GM18870 (cell line): ENCODE data around the gene GFY.
A peak's percentile ranks its signal among the peaks of the same experiment; 100 is the strongest.
"Not testable (repeated sequence)": the region's sequence is repeated elsewhere in the genome, so short reads cannot be mapped to it uniquely, and the experiment has no call there.

Experiments used
- ATAC-seq: cut with Tn5 transposase; IDR thresholded peaks from one replicate; pipeline ENCODE4 v1.9.1; 2021; ENCODE audit warnings: moderate library complexity; ENCODE audit not compliant: unreplicated experiment

Gene GFY

DNA sequence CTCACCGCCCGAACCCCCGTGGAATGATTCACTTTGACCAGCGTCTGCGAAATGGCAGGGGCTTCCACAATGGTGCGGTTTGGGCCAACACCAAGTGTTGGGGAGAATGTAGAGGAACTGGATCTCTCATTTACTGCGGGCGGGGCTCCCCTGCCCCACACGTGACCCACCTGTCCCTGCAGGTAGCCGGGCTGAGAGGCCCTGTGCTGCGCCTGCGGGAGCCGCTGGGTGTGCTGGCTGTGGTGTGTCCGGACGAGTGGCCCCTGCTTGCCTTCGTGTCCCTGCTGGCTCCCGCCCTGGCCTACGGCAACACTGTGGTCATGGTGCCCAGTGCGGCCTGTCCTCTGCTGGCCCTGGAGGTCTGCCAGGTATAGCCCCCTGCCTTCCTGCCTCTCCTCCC, 43.0 kb downstream of the GFY start:
- no peak for ATAC-seq

DNA sequence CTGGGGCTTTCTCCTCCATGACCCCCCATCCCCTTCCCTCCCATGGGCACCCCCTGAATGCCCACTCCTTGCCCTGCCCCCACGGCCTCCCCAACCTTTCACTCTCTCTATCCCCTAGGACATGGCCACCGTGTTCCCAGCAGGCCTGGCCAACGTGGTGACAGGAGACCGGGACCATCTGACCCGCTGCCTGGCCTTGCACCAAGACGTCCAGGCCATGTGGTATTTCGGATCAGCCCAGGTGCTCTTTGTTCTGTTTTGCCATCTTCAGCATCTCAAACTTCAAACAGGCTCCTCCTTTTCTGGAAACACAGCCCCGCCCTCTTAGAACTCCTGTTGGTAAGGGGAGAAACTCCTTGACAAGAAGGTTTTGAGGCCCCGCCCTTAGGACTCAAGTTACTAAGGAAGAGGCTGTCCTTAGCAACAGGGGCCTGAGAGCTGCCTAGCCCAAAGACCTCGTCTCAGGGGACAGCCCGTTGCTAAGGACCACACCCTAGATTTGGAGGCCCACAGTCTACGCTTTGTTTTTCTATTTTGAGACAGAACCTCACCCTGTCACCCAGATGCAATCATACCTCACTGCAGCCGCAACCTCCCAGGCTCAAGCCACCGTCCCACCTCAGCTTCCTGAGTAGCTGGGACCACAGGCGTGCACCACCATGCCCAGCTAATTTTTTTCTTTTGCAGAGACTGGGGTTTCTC, 43.7 kb downstream of the GFY start:
- no peak for ATAC-seq

DNA sequence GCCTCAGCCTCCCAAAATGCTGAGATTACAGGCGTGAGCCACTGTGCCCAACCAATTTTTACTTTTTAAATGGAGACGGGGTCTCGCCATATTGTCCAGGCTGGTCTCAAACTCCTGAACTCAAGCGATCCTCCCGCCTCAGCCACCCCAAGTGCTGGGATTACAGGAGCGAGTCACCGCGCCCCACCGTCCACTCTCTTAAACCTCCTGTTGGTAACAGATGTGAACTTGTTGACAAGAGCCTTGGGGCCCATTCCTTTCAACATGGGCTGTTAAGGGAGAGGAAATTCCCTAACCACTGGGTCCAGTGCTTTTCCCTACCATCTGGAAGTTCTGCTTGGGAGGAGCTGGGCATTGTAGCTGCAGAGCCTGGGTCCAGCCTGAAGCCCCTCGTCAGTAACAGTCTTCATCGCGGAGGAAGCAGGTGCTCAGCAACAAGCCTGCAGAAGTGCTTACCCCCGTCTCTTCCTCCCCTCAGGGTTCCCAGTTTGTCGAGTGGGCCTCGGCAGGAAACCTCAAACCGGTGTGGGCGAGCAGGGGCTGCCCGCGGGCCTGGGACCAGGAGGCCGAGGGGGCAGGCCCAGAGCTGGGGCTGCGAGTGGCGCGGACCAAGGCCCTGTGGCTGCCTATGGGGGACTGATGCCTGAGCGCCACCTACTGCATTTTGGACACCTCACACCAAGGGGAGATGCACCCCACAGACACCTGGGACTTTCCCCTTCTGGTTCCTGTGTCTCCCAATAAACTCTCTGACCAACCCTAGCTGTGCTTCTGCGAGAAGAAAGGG, 44.8 kb downstream of the GFY start:
- ATAC-seq, result peak; percentile 44

DNA sequence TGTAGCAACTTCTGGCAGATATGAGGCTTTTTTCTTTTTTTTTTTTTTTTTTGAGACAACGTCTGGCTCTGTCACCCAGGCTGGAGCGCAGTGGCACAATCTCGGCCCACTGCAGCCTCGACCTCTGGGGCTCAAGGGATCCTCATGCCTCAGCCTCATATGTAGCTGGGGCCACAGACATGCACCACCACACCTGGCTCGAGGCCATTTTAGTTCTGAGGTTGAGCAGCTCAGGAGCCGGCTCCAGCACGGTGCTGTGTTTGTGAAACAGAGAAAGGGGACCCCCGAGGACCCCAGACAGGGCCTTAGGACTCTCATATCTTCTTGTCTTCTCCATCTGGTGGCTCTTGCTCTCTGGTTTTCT, 45.4 kb downstream of the GFY start:
- ATAC-seq, result no peak

DNA sequence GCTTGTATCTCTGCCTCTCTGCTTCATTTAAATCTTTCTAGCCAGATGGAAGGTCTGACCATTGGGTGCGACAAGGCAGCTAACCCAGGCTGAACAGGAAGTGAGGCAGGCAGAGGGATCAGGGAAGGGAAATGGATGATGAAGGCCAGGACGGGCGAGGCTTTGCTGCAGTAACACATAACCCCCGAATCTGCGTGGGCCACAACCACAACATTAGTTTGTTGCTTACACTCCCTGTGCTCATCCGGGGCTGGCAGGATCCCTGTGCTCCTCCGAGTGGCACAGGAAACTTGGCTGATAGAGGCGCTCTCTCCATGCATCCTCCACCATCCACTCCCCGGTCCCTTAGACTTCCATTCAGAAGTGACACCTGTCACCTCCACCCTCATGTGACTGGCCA, 47.7 kb downstream of the GFY start:
- ATAC-seq, result no peak

DNA sequence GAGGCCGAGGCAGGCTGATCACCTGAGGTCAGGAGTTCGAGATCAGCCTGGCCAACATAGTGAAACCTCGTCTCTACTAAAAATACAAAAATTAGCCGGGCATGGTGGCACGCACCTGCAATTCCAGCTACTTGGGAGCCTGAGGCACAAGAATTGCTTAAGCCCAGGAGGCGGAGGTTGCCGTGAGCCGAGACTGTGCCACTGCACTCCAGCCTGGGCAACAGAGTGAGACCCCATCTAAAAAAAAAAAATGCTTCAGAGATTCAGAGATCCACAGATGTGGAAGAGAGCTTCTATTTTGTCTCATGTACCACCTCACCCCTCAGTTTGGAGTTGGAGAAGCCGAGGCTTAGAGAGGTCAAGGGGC, 48.3 kb downstream of the GFY start:
- ATAC-seq, result not testable (repeated sequence)

DNA sequence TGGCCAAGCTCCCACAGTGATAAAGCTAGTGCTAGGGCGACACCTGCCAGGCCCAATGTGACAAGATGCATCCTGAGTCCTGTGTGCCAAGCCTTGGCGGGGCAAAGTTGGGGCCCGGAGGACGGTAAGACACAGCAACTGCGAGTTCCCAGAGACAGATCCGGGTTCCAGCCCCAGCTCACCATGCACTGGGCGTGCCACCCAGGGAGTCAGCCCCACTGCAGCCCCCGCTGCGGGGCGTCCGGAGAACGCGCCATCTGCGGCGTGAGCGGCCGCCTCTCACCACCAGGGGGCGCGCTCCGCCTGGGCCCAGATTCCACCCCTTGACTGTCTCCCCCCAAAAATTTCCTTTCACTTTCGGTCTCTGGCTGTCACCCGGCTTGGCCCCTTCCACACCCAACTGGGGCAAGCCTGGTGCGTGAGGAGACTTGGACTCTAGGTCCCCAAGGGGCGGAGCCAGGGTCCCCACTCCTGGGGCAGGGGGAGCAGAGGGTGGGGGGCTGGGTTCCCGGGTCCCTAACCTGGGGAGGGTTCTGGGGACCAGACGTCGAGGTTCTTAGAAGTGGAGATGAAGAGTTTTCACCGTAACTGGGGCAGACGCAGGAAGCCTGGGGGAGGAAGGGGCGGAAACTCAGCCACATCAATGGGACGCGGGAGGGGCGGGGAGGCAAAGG, 48.8 kb downstream of the GFY start, which contains the start of gene FLT3LG:
Gene FLT3LG (plus strand): TSS at position 348 of the 674 bp plus-strand sequence. CDS start 425 bp downstream, outside the sequence.
- ATAC-seq, result peak; percentile 46

DNA sequence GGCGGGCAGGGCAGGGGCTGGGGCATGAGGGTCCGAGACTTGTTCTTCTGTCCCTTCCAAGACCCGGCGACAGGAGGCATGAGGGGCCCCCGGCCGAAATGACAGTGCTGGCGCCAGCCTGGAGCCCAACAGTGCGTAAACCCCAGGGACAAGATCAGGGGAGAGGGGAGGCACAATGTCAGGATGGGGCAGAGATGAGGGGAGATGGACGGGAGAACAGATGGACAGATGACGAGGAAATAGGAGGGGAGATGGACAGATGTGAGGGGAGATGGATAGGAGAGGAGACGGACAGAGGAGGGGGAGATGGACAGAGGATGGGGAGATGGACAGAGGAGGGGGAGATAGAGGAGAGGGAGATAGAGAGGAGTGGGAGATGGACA, 49.3 kb downstream of the GFY start:
- ATAC-seq, result no peak

DNA sequence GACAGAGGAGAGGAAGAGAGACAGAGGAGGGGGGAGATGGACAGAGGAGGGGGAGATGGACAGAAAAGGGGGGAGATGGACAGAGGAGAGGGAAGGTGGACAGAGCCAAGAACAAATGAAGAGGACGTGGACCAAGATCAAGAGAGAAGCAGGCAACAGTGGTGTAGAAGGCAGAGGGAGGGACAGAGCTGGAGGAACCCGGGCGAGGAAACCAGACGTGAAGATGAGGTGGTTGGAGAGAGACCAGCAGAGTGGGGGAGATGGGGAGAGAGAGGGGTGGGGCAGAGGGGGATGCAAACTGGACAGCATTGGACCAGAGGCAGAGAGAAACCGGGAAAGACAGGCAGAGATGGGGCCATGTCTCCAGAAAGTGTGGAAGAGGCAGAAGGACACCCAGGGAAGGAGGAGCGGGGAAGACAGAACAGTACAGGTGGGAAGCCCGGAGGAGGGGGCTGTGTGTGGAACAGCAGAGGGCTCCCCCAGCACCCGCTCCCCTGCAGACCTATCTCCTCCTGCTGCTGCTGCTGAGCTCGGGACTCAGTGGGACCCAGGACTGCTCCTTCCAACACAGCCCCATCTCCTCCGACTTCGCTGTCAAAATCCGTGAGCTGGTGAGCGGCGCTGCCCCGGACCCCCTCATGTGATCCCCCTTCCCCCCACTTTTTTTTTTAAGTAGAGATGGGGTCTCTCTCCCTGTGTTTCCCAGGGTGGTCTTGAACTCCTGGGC, 50.2 kb downstream of the GFY start:
- no peak for ATAC-seq

DNA sequence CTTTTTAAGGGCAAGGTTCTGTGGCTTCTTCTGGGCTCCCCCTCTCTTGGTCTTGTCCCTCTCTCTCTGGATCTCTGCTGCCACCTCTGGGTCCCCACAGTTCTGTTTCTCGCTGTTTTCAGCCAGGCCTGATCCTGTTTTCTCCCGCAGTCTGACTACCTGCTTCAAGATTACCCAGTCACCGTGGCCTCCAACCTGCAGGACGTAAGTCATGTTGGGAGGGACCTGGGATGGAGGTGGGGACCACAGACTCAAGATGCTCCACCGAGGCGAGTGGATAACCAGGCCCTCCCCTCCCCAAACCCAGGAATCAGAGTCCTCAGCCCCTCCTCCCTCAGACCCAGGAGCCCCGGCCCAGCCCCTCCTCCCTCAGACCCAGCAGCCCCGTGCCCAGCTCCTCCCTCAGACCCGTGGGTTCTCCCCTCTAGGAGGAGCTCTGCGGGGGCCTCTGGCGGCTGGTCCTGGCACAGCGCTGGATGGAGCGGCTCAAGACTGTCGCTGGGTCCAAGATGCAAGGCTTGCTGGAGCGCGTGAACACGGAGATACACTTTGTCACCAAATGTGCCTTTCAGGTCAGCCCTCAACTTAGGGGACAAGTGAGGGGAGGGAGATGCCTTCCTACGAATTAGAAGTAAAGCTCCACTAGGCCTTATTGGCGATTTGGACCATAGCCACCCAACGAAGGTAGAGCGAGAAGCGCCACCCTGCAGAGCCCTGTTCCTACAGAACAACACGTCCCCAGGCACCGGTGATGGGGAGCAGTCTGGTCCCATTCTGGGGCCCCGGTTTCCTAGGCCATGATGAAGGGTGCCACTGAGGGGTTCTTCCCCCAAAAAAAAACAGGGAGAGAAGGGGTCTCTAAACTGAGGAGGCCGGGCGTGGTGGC, 51.0 kb downstream of the GFY start:
- no peak for ATAC-seq
